ENCODE data around the gene STAT5B. TPM values are rescaled to one million over a fixed set of nuclear protein-coding genes. Genes with fewer than 3 reads are reported as not detected.

Gene STAT5B
- polyA plus RNA-seq, 1 donor (not counting 4 experiments of a cell fraction or from before 2014, with no cell fraction given), result 16.1 TPM

DNA sequence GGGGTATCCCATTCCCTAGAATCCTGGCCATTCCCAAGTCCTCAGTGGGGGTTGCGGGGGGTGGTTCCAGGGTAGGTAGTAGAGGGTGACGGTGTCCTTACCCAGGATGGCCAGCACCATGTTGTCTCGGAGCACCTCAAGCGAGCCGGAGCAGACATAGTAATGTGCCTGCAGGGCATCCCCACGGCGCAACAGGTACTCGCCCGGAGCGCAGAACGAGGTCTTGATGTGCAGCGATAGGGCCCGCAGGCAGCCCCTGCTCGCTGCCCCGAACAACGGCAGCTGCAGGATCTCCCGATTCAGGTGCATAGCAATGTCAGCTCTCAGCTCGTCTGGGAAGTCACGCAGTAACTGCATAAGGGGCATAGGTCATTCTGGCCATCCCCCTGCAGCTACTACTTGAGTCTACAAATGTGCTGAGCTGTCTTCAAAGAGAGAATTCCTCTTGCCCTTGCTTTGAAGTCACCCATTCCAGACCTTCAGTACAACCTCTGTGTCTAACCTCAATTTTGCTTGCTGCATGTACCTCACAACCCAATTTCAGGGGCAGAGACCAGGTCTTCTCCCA lies 109.9 kb downstream of the STAT5B start:
- H3K79me2 ChIP-seq (ENCODE audit: control insufficient read depth, insufficient read depth, low read length), result no peaks in the 10 kb centered on the region
- H3K4me2 ChIP-seq (ENCODE audit: control insufficient read depth, extremely low read depth, insufficient read depth, low read depth, low read length), result no peak overlapping the region
- no peaks in the 10 kb centered on the region for H3K9me1 ChIP-seq (ENCODE audit: control insufficient read depth, extremely low read depth, insufficient read depth, low read length)
- dilution Hi-C loops (cut with MboI; ENCODE audit: extremely low pct_ligation_motif_present, low sequenced_read_pairs), result no loop called here
- DNase-seq (ENCODE audit: low read depth, low spot score), result no peak
- peaks cover 3% of the 10 kb centered on the region for H3K4me1 ChIP-seq (ENCODE audit: control insufficient read depth, extremely low read depth, insufficient read depth, low read length)
- no peaks in the 10 kb centered on the region for H3K9me3 ChIP-seq (ENCODE audit: control insufficient read depth, low read depth, low read length)
- peaks cover 3% of the 10 kb centered on the region for H3K27me3 ChIP-seq (ENCODE audit: control insufficient read depth, extremely low read depth, insufficient read depth, low read length)
- H3K36me3 ChIP-seq (ENCODE audit: control insufficient read depth in 2 of 2, extremely low read depth in 1 of 2, insufficient read depth in 2 of 2, low read length in 2 of 2), result no peaks in the 10 kb centered on the region
- H3K27ac ChIP-seq (ENCODE audit: control insufficient read depth, insufficient read depth, low read length), result no peak overlapping the region
- FAIRE-seq, result no peak
- H3K9ac ChIP-seq (ENCODE audit: control insufficient read depth, extremely low read depth, insufficient read depth, low read length), result no peak overlapping the region
- H2AFZ ChIP-seq (ENCODE audit: control insufficient read depth, low read length), result no peak overlapping the region
- no peak overlapping the region for H3K4me3 ChIP-seq (ENCODE audit: control insufficient read depth in 2 of 3, extremely low read depth in 1 of 3, insufficient read depth in 2 of 3, low read depth in 1 of 3, low read length in 3 of 3)
- TF ChIP-seq, protein P1, sequence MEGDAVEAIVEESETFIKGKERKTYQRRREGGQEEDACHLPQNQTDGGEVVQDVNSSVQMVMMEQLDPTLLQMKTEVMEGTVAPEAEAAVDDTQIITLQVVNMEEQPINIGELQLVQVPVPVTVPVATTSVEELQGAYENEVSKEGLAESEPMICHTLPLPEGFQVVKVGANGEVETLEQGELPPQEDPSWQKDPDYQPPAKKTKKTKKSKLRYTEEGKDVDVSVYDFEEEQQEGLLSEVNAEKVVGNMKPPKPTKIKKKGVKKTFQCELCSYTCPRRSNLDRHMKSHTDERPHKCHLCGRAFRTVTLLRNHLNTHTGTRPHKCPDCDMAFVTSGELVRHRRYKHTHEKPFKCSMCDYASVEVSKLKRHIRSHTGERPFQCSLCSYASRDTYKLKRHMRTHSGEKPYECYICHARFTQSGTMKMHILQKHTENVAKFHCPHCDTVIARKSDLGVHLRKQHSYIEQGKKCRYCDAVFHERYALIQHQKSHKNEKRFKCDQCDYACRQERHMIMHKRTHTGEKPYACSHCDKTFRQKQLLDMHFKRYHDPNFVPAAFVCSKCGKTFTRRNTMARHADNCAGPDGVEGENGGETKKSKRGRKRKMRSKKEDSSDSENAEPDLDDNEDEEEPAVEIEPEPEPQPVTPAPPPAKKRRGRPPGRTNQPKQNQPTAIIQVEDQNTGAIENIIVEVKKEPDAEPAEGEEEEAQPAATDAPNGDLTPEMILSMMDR (optimal IDR thresholded peaks at IDR 0.05 in 1 of 3, IDR thresholded peaks at IDR 0.05 in 1 of 3, conservative IDR thresholded peaks at IDR 0.05 in 1 of 3; ENCODE audit: extremely low read depth in 1 of 3, insufficient read depth in 2 of 3, low read length in 3 of 3), result no peak
- TF ChIP-seq EZH2 (IDR thresholded peaks at IDR 0.05; ENCODE audit: low read length), result no peak
- no peaks in the 10 kb centered on the region for H4K20me1 ChIP-seq (ENCODE audit: control insufficient read depth, extremely low read depth, insufficient read depth, low read length)

DNA sequence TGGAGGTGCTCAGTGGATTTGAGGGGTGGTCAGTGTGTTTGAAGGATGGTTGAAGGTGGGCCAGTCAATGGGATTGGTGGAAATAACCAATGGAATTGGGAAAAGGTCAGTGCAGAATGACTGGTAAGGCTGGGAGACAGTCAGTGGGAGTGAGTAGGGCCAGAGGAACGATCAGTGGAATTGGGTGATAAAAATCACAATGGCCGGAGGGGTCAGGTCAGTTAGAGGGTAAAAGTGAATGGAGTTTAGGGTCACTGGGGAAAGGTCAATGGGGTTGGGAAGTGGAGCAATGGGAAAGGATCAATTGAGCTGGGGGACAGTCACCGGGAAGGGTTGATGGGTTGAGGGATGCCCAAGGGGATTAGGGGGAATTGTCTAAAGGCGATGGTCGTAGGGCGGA lies 110.4 kb downstream of the STAT5B start:
- H3K4me2 ChIP-seq (ENCODE audit: control insufficient read depth, extremely low read depth, insufficient read depth, low read depth, low read length), result no peak overlapping the region
- H3K4me3 ChIP-seq (ENCODE audit: control insufficient read depth in 2 of 3, extremely low read depth in 1 of 3, insufficient read depth in 2 of 3, low read depth in 1 of 3, low read length in 3 of 3), result no peak overlapping the region
- no peak overlapping the region for H3K27ac ChIP-seq (ENCODE audit: control insufficient read depth, insufficient read depth, low read length)
- TF ChIP-seq, protein P1 (optimal IDR thresholded peaks at IDR 0.05 in 1 of 3, IDR thresholded peaks at IDR 0.05 in 1 of 3, conservative IDR thresholded peaks at IDR 0.05 in 1 of 3; ENCODE audit: extremely low read depth in 1 of 3, insufficient read depth in 2 of 3, low read length in 3 of 3), result no peak
- no peak for TF ChIP-seq EZH2 (IDR thresholded peaks at IDR 0.05; ENCODE audit: low read length)
- H3K79me2 ChIP-seq (ENCODE audit: control insufficient read depth, insufficient read depth, low read length), result no peaks in the 10 kb centered on the region
- no peaks in the 10 kb centered on the region for H3K27me3 ChIP-seq (ENCODE audit: control insufficient read depth, extremely low read depth, insufficient read depth, low read length)
- DNase-seq (ENCODE audit: low read depth, low spot score), result no peak
- H3K9me3 ChIP-seq (ENCODE audit: control insufficient read depth, low read depth, low read length), result no peaks in the 10 kb centered on the region
- dilution Hi-C loops (cut with MboI; ENCODE audit: extremely low pct_ligation_motif_present, low sequenced_read_pairs), result no loop called here
- no peak overlapping the region for H3K9ac ChIP-seq (ENCODE audit: control insufficient read depth, extremely low read depth, insufficient read depth, low read length)
- H4K20me1 ChIP-seq (ENCODE audit: control insufficient read depth, extremely low read depth, insufficient read depth, low read length), result no peaks in the 10 kb centered on the region
- no peak overlapping the region for H2AFZ ChIP-seq (ENCODE audit: control insufficient read depth, low read length)
- no peaks in the 10 kb centered on the region for H3K36me3 ChIP-seq (ENCODE audit: control insufficient read depth in 2 of 2, extremely low read depth in 1 of 2, insufficient read depth in 2 of 2, low read length in 2 of 2)
- FAIRE-seq, result no peak
- H3K9me1 ChIP-seq (ENCODE audit: control insufficient read depth, extremely low read depth, insufficient read depth, low read length), result no peaks in the 10 kb centered on the region
- H3K4me1 ChIP-seq (ENCODE audit: control insufficient read depth, extremely low read depth, insufficient read depth, low read length), result peaks cover 3% of the 10 kb centered on the region

Data from keratinocyte (primary cell).